Measurements from ENCODE around the gene ZBTB14.

The ZBTB14 gene

DNA sequence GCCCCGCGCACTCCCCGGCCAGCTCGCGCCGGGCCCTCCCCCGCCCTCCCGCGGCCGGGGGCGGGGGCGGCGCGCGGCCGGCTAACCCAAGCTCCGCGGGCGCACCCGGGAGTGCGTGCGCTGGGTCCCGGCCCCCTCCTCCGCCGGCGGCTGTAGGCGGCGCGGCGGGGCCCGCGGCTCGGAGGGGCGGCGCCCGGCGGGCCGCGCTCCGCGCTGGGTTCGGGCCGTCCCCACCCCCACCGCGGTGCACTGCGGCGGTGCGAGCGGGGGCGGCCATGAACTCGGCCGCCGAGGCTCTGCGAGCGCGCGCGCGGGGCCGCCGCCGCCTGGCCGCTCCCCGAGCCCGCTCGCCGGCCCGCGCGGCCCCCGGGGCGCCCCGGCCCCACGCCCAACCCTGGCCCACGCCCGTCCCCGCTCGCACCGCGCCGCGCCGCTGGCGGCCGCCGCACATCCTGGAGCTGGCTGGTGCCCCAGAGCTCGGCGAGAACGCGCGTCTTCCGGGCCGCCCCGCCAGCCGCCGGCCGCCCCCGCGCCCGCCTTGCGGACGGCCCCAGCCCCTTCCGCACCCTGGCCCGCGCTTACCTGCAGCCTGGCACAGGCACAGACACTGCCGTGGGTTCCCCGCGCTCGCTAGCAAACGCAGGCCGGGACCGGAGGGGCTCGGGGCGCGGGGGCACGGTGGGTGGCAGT lies at the start of gene ZBTB14:
TSS of gene ZBTB14 (minus strand) at position 496 of the 690 bp plus-strand sequence. CDS start 2,480 bp downstream, outside the sequence.
- no peaks in the 10 kb centered on the region for H3K9me3 Mint-ChIP-seq
- H3K27ac Mint-ChIP-seq, result peak within 1 kb of the TSS; percentile 98
- H3K27me3 Mint-ChIP-seq (ENCODE audit: low read depth), result peaks cover 5% of the 10 kb centered on the region
- peaks cover 27% of the 10 kb centered on the region for H3K4me1 Mint-ChIP-seq (ENCODE audit: low read depth)
- H3K4me3 Mint-ChIP-seq, result peak within 1 kb of the TSS; percentile 95
- peaks cover 23% of the 10 kb centered on the region for H3K36me3 Mint-ChIP-seq (ENCODE audit: low read depth)

DNA sequence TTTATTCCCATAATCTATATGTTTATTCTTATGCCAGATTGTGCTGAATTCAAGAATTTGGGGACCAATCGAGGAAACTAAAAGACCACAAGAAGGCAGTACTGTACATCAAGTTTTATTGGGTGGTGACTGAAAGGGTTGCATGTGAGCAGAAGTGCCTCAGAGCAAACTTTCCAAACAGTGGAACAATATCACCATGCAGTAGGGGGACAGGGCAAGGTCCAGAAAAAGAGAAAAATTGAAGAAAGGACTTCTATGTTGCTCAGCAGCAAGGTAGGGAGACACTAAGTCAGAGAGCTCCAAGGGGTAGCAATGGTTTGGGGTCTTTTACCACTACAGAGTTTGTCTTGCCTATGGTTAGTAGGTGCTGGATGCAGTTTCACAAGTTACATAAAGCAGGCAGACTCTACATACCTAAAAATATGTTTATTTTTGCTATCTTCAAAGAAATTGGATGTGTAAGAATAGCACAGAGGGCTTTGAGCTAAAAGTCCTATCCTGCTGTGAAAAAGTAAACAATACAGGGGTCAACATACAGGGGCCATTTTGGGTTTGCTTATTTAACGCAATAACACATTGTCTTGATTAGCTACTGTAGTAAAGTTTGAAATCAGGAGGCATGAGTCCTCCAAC lies 43.8 kb upstream of the ZBTB14 start:
- H3K4me1 Mint-ChIP-seq (ENCODE audit: low read depth), result no peaks in the 10 kb centered on the region
- H3K27me3 Mint-ChIP-seq (ENCODE audit: low read depth), result no peaks in the 10 kb centered on the region
- H3K27ac Mint-ChIP-seq, result no peak overlapping the region
- no peaks in the 10 kb centered on the region for H3K36me3 Mint-ChIP-seq (ENCODE audit: low read depth)
- H3K4me3 Mint-ChIP-seq, result no peak overlapping the region
- H3K9me3 Mint-ChIP-seq, result no peaks in the 10 kb centered on the region

GRCh38 chr18:5334456-5335075 lies 39.0 kb upstream of the ZBTB14 start:
- Mint-ChIP-seq H3K4me3 (no peak overlapping the region), H3K27me3 (ENCODE audit: low read depth) (peaks cover 3% of the 10 kb centered on the region), H3K36me3 (ENCODE audit: low read depth) (no peaks in the 10 kb centered on the region), H3K4me1 (ENCODE audit: low read depth) (no peaks in the 10 kb centered on the region), H3K27ac (no peak overlapping the region), H3K9me3 (peaks cover 3% of the 10 kb centered on the region)

- Mint-ChIP-seq H3K9me3 (no peaks in the 10 kb centered on the region), H3K4me1 (ENCODE audit: low read depth) (no peaks in the 10 kb centered on the region), H3K4me3 (no peak overlapping the region), H3K27me3 (ENCODE audit: low read depth) (no peaks in the 10 kb centered on the region), H3K36me3 (ENCODE audit: low read depth) (no peaks in the 10 kb centered on the region), H3K27ac (no peak overlapping the region)
These were observed 22.7 kb upstream of the ZBTB14 start for GRCh38 chr18:5318061-5318700.

GRCh38 chr18:5317186-5317585 lies 21.7 kb upstream of the ZBTB14 start:
- Mint-ChIP-seq H3K4me3 (no peak overlapping the region), H3K36me3 (ENCODE audit: low read depth) (no peaks in the 10 kb centered on the region), H3K27me3 (ENCODE audit: low read depth) (no peaks in the 10 kb centered on the region), H3K27ac (no peak overlapping the region), H3K4me1 (ENCODE audit: low read depth) (no peaks in the 10 kb centered on the region), H3K9me3 (no peaks in the 10 kb centered on the region)

GRCh38 chr18:5315838-5316237 lies 20.3 kb upstream of the ZBTB14 start:
- no peak overlapping the region for H3K27ac Mint-ChIP-seq
- H3K27me3 Mint-ChIP-seq (ENCODE audit: low read depth), result no peaks in the 10 kb centered on the region
- H3K36me3 Mint-ChIP-seq (ENCODE audit: low read depth), result no peaks in the 10 kb centered on the region
- H3K9me3 Mint-ChIP-seq, result no peaks in the 10 kb centered on the region
- no peak overlapping the region for H3K4me3 Mint-ChIP-seq
- H3K4me1 Mint-ChIP-seq (ENCODE audit: low read depth), result peaks cover 8% of the 10 kb centered on the region

GRCh38 chr18:5311301-5311989 lies 15.9 kb upstream of the ZBTB14 start:
- H3K9me3 Mint-ChIP-seq, result no peaks in the 10 kb centered on the region
- H3K4me3 Mint-ChIP-seq, result peak overlapping the region; percentile 22
- H3K4me1 Mint-ChIP-seq (ENCODE audit: low read depth), result peaks cover 24% of the 10 kb centered on the region

DNA sequence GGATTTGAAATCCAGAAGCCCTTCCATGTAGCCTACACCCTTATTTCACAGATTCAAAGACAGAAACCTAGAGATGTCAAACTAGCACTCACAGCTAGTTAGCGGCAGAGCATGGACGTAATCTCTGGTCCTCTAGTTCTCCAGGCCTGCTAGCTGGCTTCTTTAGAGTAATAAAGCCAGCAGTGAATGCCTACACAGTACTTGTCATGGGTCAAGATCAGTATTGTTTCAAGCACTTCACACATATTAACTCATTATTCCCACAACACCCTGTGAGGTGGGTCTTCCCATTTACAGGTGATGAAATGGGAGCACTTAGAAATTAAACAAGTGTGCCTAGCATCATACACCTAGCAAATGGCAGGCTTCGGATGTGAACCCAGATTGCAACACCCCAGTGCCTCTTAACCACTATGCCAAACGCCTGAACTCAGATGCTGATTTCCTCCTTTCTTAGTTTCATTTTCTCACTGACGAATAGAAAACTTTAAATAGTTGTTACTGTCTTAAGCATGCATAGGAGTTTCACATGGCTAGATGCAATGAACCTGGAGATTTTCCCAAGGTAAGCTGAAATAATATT lies 14.5 kb upstream of the ZBTB14 start:
- H3K27ac Mint-ChIP-seq, result peak overlapping the region; percentile 75
- H3K4me3 Mint-ChIP-seq, result peak overlapping the region; percentile 70
- peaks cover 3% of the 10 kb centered on the region for H3K27me3 Mint-ChIP-seq (ENCODE audit: low read depth)
- peaks cover 24% of the 10 kb centered on the region for H3K4me1 Mint-ChIP-seq (ENCODE audit: low read depth)
- H3K36me3 Mint-ChIP-seq (ENCODE audit: low read depth), result no peaks in the 10 kb centered on the region
- no peaks in the 10 kb centered on the region for H3K9me3 Mint-ChIP-seq

More at GRCh38 chr18:5311301-5311989, 15.9 kb upstream of the ZBTB14 start:
- Mint-ChIP-seq H3K27me3 (ENCODE audit: low read depth) (no peaks in the 10 kb centered on the region), H3K36me3 (ENCODE audit: low read depth) (no peaks in the 10 kb centered on the region), H3K27ac (peak overlapping the region; percentile 4)

- H3K27ac Mint-ChIP-seq, result no peak overlapping the region
- H3K9me3 Mint-ChIP-seq, result no peaks in the 10 kb centered on the region
- H3K27me3 Mint-ChIP-seq (ENCODE audit: low read depth), result peaks cover 27% of the 10 kb centered on the region
- H3K4me1 Mint-ChIP-seq (ENCODE audit: low read depth), result peaks cover 16% of the 10 kb centered on the region
- H3K4me3 Mint-ChIP-seq, result no peak overlapping the region
- no peaks in the 10 kb centered on the region for H3K36me3 Mint-ChIP-seq (ENCODE audit: low read depth)
These were observed 10.3 kb upstream of the ZBTB14 start for GRCh38 chr18:5305835-5306234.

- Mint-ChIP-seq H3K36me3 (ENCODE audit: low read depth) (no peaks in the 10 kb centered on the region), H3K4me3 (no peak overlapping the region), H3K27me3 (ENCODE audit: low read depth) (peaks cover 28% of the 10 kb centered on the region), H3K4me1 (ENCODE audit: low read depth) (peaks cover 3% of the 10 kb centered on the region), H3K27ac (no peak overlapping the region), H3K9me3 (no peaks in the 10 kb centered on the region)
These were observed 8.7 kb upstream of the ZBTB14 start for GRCh38 chr18:5304232-5304631.

GRCh38 chr18:5303636-5304035 lies 8.1 kb upstream of the ZBTB14 start:
- Mint-ChIP-seq H3K27me3 (ENCODE audit: low read depth) (peaks cover 33% of the 10 kb centered on the region), H3K4me1 (ENCODE audit: low read depth) (no peaks in the 10 kb centered on the region), H3K4me3 (no peak overlapping the region), H3K9me3 (no peaks in the 10 kb centered on the region), H3K36me3 (ENCODE audit: low read depth) (no peaks in the 10 kb centered on the region), H3K27ac (no peak overlapping the region)

DNA sequence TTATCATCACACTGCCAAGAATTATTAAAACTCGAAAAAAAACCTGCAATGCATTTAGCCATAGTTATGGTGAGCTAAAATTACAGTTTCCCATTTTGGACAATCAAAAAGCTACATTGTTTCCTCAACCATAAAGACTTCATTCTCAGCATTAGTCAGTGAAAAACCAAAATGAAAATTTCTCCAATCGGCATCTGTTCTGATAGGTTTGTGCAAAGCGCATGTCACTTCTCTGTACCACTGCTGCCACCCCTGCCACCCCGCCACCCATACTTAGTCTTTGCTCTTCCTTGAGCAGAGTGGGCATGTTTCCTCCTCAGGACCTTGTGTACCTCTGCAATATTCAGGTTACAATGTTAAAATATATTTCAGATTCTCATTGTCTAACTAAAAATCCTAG lies 7.1 kb upstream of the ZBTB14 start:
- Mint-ChIP-seq H3K27me3 (ENCODE audit: low read depth) (peaks cover 33% of the 10 kb centered on the region), H3K9me3 (no peaks in the 10 kb centered on the region), H3K4me1 (ENCODE audit: low read depth) (no peaks in the 10 kb centered on the region), H3K4me3 (no peak overlapping the region), H3K36me3 (ENCODE audit: low read depth) (no peaks in the 10 kb centered on the region), H3K27ac (no peak overlapping the region)

DNA sequence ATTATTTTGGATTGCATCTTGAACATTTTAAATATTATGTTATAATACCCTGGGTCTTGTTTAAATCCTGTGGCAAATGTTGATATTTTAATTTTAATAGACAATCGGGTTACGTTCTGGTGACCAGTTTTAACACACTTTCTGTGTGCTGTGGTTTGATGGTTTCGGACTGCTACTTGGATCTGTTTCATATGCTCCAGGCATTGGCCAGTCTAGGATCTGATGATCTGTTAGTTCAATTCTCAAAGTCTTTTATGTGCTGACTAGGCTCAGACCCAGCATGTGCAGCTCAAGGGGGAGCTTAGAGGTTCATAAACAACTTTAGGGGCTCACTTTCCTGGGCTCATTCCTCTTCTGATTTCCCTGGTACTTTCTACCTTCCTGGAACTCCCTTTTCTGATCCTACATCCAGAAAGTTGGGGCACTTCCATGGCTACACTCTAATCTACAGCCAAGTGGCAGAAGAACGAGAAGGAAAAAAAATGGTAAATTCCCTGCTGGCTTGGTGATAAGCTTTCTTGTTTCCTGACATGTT lies 5.0 kb upstream of the ZBTB14 start:
- H3K4me3 Mint-ChIP-seq, result no peak overlapping the region
- no peaks in the 10 kb centered on the region for H3K36me3 Mint-ChIP-seq (ENCODE audit: low read depth)
- peaks cover 8% of the 10 kb centered on the region for H3K4me1 Mint-ChIP-seq (ENCODE audit: low read depth)
- peaks cover 30% of the 10 kb centered on the region for H3K27me3 Mint-ChIP-seq (ENCODE audit: low read depth)
- H3K27ac Mint-ChIP-seq, result no peak overlapping the region
- no peaks in the 10 kb centered on the region for H3K9me3 Mint-ChIP-seq
